Left cardiac atrium (tissue), 4 donors: ENCODE data around the gene SDF4. TPM values are rescaled to one million over a fixed set of nuclear protein-coding genes. Genes with fewer than 3 reads are reported as not detected.
A peak's percentile ranks its signal among the peaks of the same experiment; 100 is the strongest.

Experiments
- ATAC-seq, 2 donors: fragments of 200-7000 bp; cut with Tn5 transposase; one replicate each; pipeline ENCODE4 v1.9.1; 2020; ENCODE audit warnings: mild to moderate bottlenecking in 2 of 2, moderate library complexity in 2 of 2
- DNase-seq: peaks from one replicate; pipeline ENCODE4 v3.0.0-alpha.2; 2020
- intact Hi-C, 2 donors: fragments of 100-400 bp; cut with DNase I; formaldehyde crosslinking; loops; one replicate each; pipeline versions ENCODE4 v1.14.1 to v1.15.1; 2022 to 2023
- total RNA-seq, 2 donors: library from RNA; stranded (reverse); fragmentation: NEBNext Ultra II Directional; extraction: Animal tissue kit (Norgen Biotek cat#: 25700); gene quantifications; one replicate each; pipeline ENCODE4 v1.2.1, GENCODE V29; 2021
- donor health status: DM: no; HTN: yes; CAD: no.
- donor health status: DM: no; HTN: yes; CAD: no; lungs with severe emphysema.
- donor health status: DM: yes; HTN: yes; CAD: no.
- donor health status: Dilated cardiomyopathy.

The SDF4 gene
- total RNA-seq, 2 donors from 2014 or later, result 132 to 173 TPM

- intact Hi-C loops, result no loop called here
- DNase-seq (no peak), ATAC-seq (no peak)
Measured at GRCh38 chr1:1194723-1195122, 37.1 kb downstream of the SDF4 start.

DNA sequence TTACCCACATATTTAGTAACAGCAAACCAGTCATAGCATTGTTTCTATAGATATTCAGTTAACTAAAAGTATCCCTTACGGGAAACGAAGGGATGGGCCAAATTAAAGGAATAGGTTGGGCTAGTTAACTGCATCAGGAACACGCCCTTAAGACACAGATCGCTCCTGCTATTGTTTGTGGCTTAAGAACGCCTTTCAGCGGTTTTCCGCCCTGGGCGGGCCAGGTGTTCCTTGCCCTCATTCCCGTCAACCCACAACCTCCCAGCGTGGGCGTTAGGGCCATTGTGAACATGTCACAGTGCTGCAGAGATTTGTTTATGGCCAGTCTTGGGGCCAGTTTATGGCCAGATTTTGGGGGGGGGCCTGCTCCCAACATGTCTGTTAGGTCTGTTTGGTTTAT, 40.1 kb downstream of the SDF4 start:
- ATAC-seq (no peak), DNase-seq (no peak)

DNA sequence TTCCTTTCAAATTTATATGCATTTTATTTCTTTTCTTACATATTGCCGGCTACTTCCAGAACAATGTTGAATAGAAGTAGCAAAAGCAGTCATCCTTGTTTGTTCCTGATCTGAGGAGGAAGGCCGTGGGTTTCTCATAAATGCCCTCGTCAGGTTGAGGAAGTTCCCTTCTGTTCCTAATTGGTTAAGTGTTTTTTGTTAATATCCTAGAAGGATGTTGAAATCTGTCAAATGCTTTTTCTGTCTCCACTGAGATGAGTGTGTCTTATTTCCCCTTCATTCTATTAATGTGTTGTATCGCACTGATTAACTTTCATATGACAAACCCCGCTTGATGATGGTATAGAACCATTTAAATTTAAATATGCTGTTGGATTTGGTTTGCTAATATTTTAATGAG, 42.7 kb downstream of the SDF4 start:
- no peak for DNase-seq
- no peak for ATAC-seq
- intact Hi-C loops, result no loop called here

More for the DNA sequence above, 40.1 kb downstream of the SDF4 start:
- intact Hi-C loops, result no loop called here

DNA sequence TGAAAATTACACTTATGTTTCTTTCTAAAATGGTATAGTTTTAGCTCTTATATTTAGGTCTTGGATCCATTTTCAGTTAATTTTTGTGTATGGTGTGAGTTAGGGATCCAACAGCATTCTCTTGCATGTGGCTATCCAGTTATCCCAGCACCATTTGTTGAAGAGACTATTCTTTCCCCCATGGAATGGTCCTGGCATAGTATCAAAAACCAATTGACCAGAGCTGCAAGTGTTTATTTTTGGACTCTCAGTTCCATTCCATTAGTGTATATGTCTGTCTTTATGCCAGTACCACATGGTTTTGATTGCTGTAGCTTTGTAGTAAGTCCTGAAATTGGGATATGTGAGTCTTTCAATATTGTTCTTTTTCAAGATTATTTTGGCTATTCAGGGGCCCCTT, 43.9 kb downstream of the SDF4 start:
- intact Hi-C loops, result no loop called here
- ATAC-seq (no peak), DNase-seq (no peak)

- ATAC-seq, result no peak
- intact Hi-C loops, result no loop called here
Measured at GRCh38 chr1:1185101-1185765, 46.6 kb downstream of the SDF4 start.

DNA sequence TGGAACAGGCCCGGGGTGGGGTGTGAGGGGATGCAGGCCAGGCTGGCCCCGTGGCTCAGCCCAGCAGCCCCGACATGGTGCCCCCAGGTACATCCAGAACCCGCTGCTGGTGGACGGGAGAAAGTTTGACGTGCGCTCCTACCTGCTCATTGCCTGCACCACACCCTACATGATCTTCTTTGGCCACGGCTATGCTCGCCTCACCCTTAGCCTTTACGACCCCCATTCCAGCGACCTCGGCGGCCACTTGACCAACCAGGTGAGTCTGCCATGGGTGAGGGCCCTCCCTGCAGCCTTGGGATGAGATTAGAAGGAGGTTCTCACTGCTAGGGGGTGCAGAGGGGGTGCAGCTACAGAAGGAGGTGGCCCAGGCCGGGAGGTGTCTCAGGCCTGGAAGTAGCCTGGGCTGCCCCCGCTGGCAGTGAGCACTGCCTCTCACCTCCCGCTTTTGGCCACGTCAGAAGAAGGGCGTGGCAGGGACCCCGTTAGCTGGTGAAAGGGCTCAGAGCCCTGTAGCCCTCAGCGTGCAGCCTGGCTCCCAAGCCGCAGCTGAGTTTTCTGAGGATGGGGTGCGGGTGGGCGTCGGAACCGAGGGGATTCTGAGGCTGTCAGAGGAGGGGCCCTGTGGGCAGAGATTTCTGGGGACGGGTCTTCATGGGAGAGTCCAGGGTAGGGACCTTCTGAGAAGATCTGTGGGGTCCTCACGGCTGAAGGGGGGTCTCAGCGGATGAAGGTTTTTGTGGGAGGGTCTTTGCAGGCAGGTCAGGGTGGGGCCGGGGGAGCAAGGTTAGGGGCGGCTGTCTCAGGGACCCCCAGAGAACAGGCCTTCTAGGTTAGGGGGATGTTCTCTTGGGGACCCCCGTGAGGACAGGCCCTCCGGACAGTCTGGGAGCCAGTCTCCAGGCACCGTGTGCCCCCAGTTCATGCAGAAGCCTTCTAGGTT, 47.7 kb downstream of the SDF4 start:
- DNase-seq, result no peak
- no peak for ATAC-seq

More at GRCh38 chr1:1185101-1185765, 46.6 kb downstream of the SDF4 start:
- peak; percentile 21 for DNase-seq

GRCh38 chr1:1183221-1183747, 48.5 kb downstream of the SDF4 start:
- ATAC-seq (peak in 1 of 2 donors; percentile 7), DNase-seq (peak; percentile 16)
- intact Hi-C loops, result no loop called here

More for the DNA sequence above, 47.7 kb downstream of the SDF4 start:
- intact Hi-C loops, result no loop called here

DNA sequence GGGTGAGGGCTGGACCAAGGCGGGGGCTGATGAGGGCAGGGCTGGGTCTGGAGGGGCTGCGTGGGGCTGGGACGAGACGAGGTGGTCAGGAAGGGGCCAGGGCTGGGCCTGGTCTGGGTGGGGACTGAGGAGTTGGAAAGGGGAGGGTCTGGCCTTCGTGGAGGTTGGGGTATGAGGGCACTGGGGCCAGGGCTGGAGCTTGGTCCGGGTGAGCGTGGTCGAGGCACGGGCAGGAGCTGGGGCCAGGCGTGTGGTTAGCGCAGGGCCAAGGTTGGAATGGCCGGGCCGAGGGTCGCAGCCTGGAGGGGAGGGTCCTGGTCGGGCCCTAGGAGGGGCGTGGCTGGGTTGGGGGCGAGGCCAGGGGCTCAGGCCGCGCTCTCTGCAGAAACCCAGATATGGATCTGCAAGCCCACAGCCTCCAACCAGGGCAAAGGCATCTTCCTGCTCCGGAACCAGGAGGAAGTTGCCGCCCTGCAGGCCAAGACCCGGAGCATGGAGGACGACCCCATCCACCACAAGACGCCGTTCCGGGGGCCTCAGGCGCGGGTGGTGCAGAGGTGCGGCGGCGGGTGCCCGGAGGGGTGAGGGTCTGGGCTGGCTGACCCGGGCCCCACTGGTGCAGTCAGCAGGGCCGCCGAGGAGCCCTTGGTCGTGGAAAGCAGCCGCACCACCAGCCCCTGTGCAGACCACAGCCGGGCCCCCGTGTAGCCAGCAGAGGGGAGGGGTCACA, 49.1 kb downstream of the SDF4 start:
- DNase-seq (peak; percentile 27), ATAC-seq (peak in 1 of 2 donors; percentile 24)
- intact Hi-C loops, result no loop called here

- no peak for ATAC-seq
- peak; percentile 15 for DNase-seq
Measured at GRCh38 chr1:1181938-1182410, 49.8 kb downstream of the SDF4 start.

DNA sequence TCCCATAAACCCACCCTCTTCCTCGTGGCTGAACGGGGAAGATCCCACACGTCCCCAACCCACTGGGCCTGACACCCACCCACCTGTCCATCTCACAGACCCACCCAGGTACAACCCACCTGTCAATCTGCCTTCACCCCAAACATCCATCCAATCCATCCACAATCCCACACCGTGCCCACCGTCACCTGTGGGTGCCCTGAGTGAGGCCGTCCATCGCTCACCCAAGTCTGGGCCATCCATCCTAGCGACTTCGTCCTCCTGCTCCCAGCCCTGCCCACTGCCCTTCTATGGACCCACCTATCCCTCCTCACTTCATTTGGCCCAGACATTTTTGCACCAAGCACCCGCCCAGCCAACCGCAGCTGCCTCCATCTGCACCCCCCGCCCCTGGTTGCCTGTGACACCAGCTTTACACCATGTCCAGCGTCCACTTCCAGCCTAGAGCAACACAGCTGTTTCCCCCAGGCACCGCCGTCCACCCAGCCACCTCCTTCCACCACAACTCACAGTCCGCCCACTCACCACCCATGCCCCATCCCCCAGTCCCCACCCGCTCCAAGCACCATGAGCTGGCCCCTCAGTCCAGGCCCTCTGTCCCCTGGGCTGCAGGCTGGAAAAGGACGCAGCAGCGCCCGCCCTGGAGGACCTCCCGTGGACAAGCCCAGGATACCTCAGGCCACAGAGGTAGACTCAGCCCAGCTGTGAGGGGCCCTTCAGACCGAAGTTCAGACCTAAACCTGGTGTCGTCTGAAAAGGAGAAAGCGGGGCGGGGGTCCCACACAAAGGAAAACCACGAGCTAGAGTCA, 50.5 kb downstream of the SDF4 start:
- ATAC-seq, result no peak
- no peak for DNase-seq
- intact Hi-C loops, result no loop called here

More at GRCh38 chr1:1181938-1182410, 49.8 kb downstream of the SDF4 start:
- intact Hi-C loops, result no loop called here

GRCh38 chr1:1179983-1180861, 51.6 kb downstream of the SDF4 start:
- intact Hi-C loops, result no loop called here
- ATAC-seq (no peak), DNase-seq (peak; percentile 20)

- intact Hi-C loops, result no loop called here
- no peak for ATAC-seq
- DNase-seq, result no peak
Measured at GRCh38 chr1:1179346-1179982, 52.3 kb downstream of the SDF4 start.

DNA sequence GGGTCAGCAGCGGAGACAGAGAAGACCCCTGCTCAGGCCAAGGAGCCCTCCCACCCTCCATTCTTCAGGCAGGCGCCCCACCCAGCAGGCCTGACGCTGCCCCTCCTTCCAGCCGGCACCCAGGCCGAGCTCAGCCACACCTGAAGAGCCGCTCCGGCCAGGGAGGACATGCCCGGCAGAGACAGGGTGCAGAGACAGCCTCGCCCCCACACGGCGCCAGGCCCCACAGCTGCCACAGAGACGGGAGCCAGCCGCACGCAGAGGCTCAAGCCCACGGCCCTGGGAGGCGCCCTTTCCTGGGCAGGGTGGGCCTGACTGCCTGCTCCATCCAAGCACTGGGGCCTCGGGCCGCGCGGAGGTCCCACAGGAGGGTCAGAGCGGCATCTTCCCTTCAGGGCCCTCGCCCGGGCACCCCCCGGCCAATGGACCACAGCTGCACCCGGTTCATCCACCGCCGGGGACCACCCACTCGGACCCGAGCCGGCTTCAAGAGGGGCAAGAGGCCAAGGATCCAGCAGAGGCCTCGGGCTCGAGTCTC, 52.9 kb downstream of the SDF4 start:
- no peak for ATAC-seq
- intact Hi-C loops, result no loop called here

DNA sequence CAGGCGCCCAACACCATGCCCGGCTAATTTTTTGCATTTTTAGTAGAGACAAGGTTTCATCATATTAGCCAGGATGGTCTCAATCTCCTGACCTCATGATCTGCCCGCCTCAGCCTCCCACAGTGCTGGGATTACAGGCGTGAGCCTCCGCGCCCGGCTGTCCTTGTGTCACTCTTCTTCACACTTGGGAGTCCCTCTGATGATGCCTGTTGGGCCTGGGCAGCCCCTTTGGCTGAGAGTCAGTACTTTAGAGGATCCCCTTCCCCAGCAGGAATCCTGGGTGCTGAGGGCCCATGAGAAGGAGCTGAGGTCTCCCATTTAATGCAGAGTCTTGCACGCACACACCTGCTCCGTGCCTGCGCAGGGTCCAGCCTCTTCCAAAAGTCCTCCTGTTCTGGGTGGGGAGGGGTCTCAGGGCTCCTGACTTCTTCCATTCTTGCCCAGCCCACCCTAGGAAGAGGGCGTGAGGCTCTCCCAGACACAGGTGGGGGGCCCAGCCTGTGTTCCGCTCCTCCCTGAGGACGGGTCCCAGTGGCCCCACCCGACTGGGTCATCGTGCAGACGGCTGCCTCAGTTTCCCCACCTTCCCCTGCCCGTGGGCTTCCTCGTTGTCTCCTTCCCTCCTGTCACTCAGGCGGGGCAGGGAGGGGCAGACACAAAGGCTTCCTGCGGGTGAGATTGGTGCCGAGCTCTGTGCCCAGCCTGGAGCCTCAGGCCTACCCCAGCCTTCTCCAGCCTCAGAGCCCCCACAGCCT, 54.2 kb downstream of the SDF4 start:
- intact Hi-C loops, result no loop called here
- peak; percentile 15 for DNase-seq
- ATAC-seq, result no peak

More for the DNA sequence above, 52.9 kb downstream of the SDF4 start:
- DNase-seq, result peak; percentile 17

DNA sequence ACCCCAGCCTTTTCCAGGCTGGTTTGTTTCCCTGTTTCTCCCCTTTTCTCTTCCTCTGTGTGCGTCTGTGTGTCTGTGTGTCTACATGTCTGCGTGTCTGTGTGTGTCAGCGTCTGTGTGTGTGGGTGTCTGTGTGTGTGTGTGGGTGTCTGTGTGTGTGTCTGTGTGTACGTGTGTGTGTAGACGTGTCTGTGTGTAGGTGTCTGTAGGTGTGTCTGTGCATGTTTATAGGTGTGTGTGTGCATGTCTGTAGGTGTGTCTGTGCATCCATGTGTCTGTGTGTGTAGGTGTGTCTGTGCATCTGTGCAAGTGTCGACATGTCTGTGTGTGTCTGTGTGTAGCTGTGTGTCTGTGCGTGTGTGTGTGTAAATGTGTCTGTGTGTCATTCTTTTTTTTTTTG, 54.9 kb downstream of the SDF4 start:
- intact Hi-C loops, result no loop called here
- ATAC-seq, result no peak

More for the DNA sequence above, 54.9 kb downstream of the SDF4 start:
- DNase-seq, result no peak
